ENCODE data around the gene MEF2C. TPM values are rescaled to one million over a fixed set of nuclear protein-coding genes. Genes with fewer than 3 reads are reported as not detected.

MEF2C gene
- total and polyA plus RNA-seq, 2 of the 13 experiments (the other 11 are each of a cell fraction or from before 2014, with no cell fraction given) = 0.02 TPM; not detected in 1

GRCh38 chr5:88878976-88879375, 4.0 kb downstream of the MEF2C start (continued):
- TF ChIP-seq TFDP1 (CRISPR knock-in tag; IDR thresholded peaks at IDR 0.05; ENCODE audit: borderline replicate concordance) (no peak), KDM3A (CRISPR knock-in tag; IDR thresholded peaks at IDR 0.05; ENCODE audit: low read depth) (no peak), SMAD9 (CRISPR knock-in tag; IDR thresholded peaks at IDR 0.05) (no peak), NR2F6 (IDR thresholded peaks at IDR 0.05) (no peak), NR2F6 (CRISPR knock-in tag; IDR thresholded peaks at IDR 0.05) (no peak), TOE1 (CRISPR knock-in tag; IDR thresholded peaks at IDR 0.05) (no peak), MBD4 (IDR thresholded peaks at IDR 0.05; ENCODE audit: borderline replicate concordance, low read length) (no peak), ZMAT5 (CRISPR knock-in tag; IDR thresholded peaks at IDR 0.05; ENCODE audit: borderline replicate concordance, low read depth) (no peak), NR0B2 (CRISPR knock-in tag; IDR thresholded peaks at IDR 0.05) (no peak)

- ChIA-PET POLR2A (no interaction called here), CTCF (ENCODE audit: low intra/inter-chr PET ratio, low total read pairs) (no interaction called here)
- 24% methylated on average over 2 of the region's 2 CpGs for WGBS (ENCODE audit: low lambda C conversion rate)
- no peak overlapping the region for H3K27ac ChIP-seq (ENCODE audit: extremely low read length, insufficient read depth, low read length)
- no peak overlapping the region for H3K9ac ChIP-seq (ENCODE audit: insufficient read depth, low read depth, low read length)
- DNase-seq (ENCODE audit: low spot score) (no peak), FAIRE-seq (no peak), ATAC-seq (no peak)
- in situ Hi-C loops (cut with HindIII; ENCODE audit: extremely low pct_ligation_motif_present, low pct_unique_long_range_greater_than_20kb) = no loop called here
- no peaks in the 10 kb centered on the region for H3K9me3 ChIP-seq (ENCODE audit: low read length)
- H3K79me2 ChIP-seq (ENCODE audit: insufficient read depth, low read length) = no peaks in the 10 kb centered on the region
- no peak overlapping the region for H3K4me3 ChIP-seq (replicated peaks in 1 of 3; ENCODE audit: insufficient read depth in 1 of 3, low read depth in 2 of 3, low read length in 3 of 3)
- H3K27me3 ChIP-seq (ENCODE audit: control insufficient read depth in 1 of 2, insufficient read depth in 2 of 2, low read length in 2 of 2) = peaks cover 0 to 7% of the 10 kb centered on the region in 2 experiments; a peak in 1 of 5 replicates
- BruUV-seq (replicated peaks) = no TSS peak
- H3K4me2 ChIP-seq (ENCODE audit: low read depth, low read length) = no peak overlapping the region
- intact Hi-C loops (cut with micrococcal nuclease; ENCODE audit: unreplicated experiment) = no loop called here
- H3K4me1 ChIP-seq (ENCODE audit: insufficient read depth, low read length) = no peaks in the 10 kb centered on the region
- H4K20me1 ChIP-seq (ENCODE audit: insufficient read depth, low read length) = no peaks in the 10 kb centered on the region
- H2AFZ ChIP-seq (ENCODE audit: low read length) = no peak overlapping the region
- H3K36me3 ChIP-seq (replicated peaks in 1 of 2; ENCODE audit: control insufficient read depth in 1 of 2, insufficient read depth in 2 of 2, low read length in 2 of 2) = no peaks in the 10 kb centered on the region
- TF ChIP-seq ATF4 (CRISPR knock-in tag; IDR thresholded peaks at IDR 0.05) (no peak), ZNF335 (CRISPR knock-in tag; IDR thresholded peaks at IDR 0.05) (no peak), SPEN (CRISPR knock-in tag; IDR thresholded peaks at IDR 0.05; ENCODE audit: low read depth) (no peak), ZBTB7B (CRISPR knock-in tag; IDR thresholded peaks at IDR 0.05) (no peak), CHD2 (IDR thresholded peaks at IDR 0.05; ENCODE audit: low read depth, low read length) (no peak), ZNF331 (CRISPR knock-in tag; IDR thresholded peaks at IDR 0.05) (no peak), FIP1L1 (IDR thresholded peaks at IDR 0.05; ENCODE audit: borderline replicate concordance, insufficient read depth, low read depth, low read length) (no peak), SMAD1 (CRISPR knock-in tag; IDR thresholded peaks at IDR 0.05; ENCODE audit: borderline replicate concordance, low read depth) (no peak), MIXL1 (CRISPR knock-in tag; IDR thresholded peaks at IDR 0.05) (no peak), POLR2AphosphoS5 (IDR thresholded peaks at IDR 0.05; ENCODE audit: low read depth, low read length) (no peak), FOXP4 (CRISPR knock-in tag; IDR thresholded peaks at IDR 0.05) (no peak)
Measured at GRCh38 chr5:88877826-88878225, 5.2 kb downstream of the MEF2C start.
